NCI-H748 (cell line): ENCODE data around the gene POLR1A.

Experiments
- DNase-seq: peaks from one replicate; lab custom pipeline; 2025; ENCODE audit not compliant: unreplicated experiment; lab: John Stamatoyannopoulos, UW

POLR1A gene

GRCh38 chr2:85981579-85982247, 124.0 kb downstream of the POLR1A start:
- no peak for DNase-seq

DNA sequence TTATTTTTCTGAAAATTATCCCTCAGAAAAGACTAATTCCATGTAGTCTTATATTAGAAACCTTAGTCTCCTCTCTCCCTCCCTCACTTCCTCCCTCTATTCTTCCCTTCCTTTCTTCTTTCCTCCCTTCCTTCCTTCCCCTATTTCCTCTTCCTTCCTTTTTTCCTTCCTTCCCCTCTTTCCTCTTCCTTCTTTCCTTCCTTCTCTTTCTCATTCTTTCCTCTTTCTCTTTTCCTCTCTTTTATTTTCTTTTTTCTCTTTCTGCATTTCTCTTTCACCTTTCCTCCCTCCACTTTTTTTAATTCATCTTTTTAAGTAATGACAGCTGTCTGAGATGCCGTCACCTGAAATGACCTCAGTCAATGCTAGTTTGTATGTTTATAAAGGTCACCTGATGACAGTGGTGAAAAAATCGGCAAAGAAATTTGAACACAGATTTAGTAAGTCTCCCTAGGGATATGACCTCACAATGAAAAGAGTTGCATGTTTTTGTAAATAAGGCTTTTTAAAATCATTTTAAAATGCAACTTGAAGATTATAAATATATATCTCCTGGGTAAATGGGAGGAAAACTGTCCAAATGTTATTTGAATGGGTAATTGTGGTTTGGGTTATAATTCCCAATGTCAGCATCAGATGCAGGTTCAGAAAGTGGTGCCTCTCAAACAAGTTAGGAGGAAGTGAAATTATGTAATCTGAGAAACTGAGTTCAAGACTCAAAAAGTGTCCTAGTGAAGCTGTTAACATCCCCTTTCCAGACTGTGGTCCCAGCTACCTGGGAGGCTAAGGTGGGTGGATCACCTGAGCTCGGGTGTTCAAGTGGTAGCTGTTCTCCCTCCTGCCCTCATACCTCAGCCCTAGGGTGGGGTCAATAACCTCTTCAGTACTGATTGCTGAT, 126.6 kb downstream of the POLR1A start:
- no peak for DNase-seq

- no peak for DNase-seq
Measured at GRCh38 chr2:85976106-85976920, 129.4 kb downstream of the POLR1A start.

- no peak for DNase-seq
Measured at GRCh38 chr2:85975581-85975980, 130.1 kb downstream of the POLR1A start.

DNA sequence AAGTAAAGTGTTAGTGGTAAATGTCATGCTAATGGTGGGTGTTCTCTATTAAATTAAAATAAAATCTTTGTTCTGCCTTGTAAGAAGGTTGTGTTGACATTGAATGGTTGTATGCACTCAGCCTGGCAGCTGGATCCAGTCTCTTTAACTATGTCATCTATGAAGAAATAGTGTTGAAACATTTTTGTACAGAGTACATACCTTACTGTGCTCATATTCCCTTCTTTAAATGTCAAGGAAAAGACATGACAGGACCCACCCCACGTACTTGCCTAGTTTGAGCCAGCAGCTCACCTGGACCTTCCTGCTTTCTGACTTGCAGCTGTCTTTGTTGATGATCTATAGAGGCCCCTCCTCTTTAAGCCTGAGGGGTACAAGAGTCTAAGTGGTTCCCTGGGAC, 131.3 kb downstream of the POLR1A start:
- DNase-seq: no peak

- no peak for DNase-seq
Measured at GRCh38 chr2:85972355-85972754, 133.3 kb downstream of the POLR1A start.

- DNase-seq: no peak
Measured at GRCh38 chr2:85971366-85971765, 134.3 kb downstream of the POLR1A start.
